HepG2 (cell line): ENCODE results near the gene MTFP1. TPM values are rescaled to one million over a fixed set of nuclear protein-coding genes. Genes with fewer than 3 reads are reported as not detected.

Experiments
- ADNP ChIP-seq: sonication (generic); formaldehyde crosslinking; IDR thresholded peaks from 2 replicates; pipeline ENCODE4 v1.4.0; 2020; ENCODE audit warnings: missing genetic modification reagents
- ATAD3A ChIP-seq: sonication (generic); formaldehyde crosslinking; IDR thresholded peaks from 2 replicates; pipeline ENCODE4 v1.4.0; 2020; ENCODE audit warnings: missing genetic modification reagents
- EEA1 ChIP-seq: sonication (generic); formaldehyde crosslinking; IDR thresholded peaks from 2 replicates; pipeline ENCODE4 v1.5.1; 2020; ENCODE audit warnings: mild to moderate bottlenecking, missing genetic modification reagents, borderline replicate concordance
- KDM5B ChIP-seq: sonication (generic); formaldehyde crosslinking; IDR thresholded peaks from 2 replicates; pipeline ENCODE4 v1.4.0; 2020; ENCODE audit warnings: missing genetic modification reagents, mild to moderate bottlenecking, borderline replicate concordance
- MED8 ChIP-seq: sonication (generic); formaldehyde crosslinking; IDR thresholded peaks from 2 replicates; pipeline ENCODE4 v1.8.1; 2023; ENCODE audit warnings: mild to moderate bottlenecking, missing genetic modification reagents; ENCODE audit not compliant: insufficient replicate concordance
- NR2F6 ChIP-seq, 2 experiments: IDR thresholded peaks; 2 replicates each; pipeline ENCODE4 v1.6.1; 2016; ENCODE audit warnings: antibody characterized with exemption in 1 of 2, mild to moderate bottlenecking in 1 of 2
- PHB2 ChIP-seq: fragments of 450-650 bp; IDR thresholded peaks from 2 replicates; pipeline ENCODE4 v1.6.1; 2018; ENCODE audit not compliant: partially characterized antibody
- POGZ ChIP-seq: sonication (generic); formaldehyde crosslinking; IDR thresholded peaks from 2 replicates; pipeline ENCODE4 v1.4.0; 2020; ENCODE audit warnings: mild to moderate bottlenecking, missing genetic modification reagents
- RARA ChIP-seq: IDR thresholded peaks from 2 replicates; pipeline ENCODE4 v1.6.1; 2016; ENCODE audit warnings: missing genetic modification reagents, missing compliant biosample characterization
- RARG ChIP-seq: sonication (generic); formaldehyde crosslinking; IDR thresholded peaks from 2 replicates; pipeline ENCODE4 v1.4.0; 2020; ENCODE audit warnings: low read depth, mild to moderate bottlenecking, missing genetic modification reagents
- RFX3 ChIP-seq: IDR thresholded peaks from 2 replicates; pipeline ENCODE4 v1.6.1; 2016; ENCODE audit warnings: missing biosample characterization, missing genetic modification reagents
- SKI ChIP-seq: fragments of 450-650 bp; IDR thresholded peaks from one replicate; pipeline ENCODE4 v1.6.1; 2018; ENCODE audit warnings: mild to moderate bottlenecking; ENCODE audit not compliant: partially characterized antibody
- SMC3 ChIP-seq: IDR thresholded peaks from 2 replicates; pipeline ENCODE4 v1.6.1; 2011; ENCODE audit warnings: low read length, improper control_type of control experiment
- SRSF9 ChIP-seq: fragments of 200-400 bp; formaldehyde crosslinking; IDR thresholded peaks from 2 replicates; pipeline ENCODE4 v1.6.1; 2018; ENCODE audit warnings: borderline replicate concordance, mild to moderate bottlenecking, low read depth, low read length; ENCODE audit not compliant: insufficient read depth, poor library complexity, severe bottlenecking
- TP53 ChIP-seq: sonication (generic); formaldehyde crosslinking; conservative IDR thresholded peaks from 2 replicates; pipeline ENCODE4 v1.4.0; 2020; ENCODE audit warnings: missing genetic modification reagents
- ZBTB3 ChIP-seq: sonication (generic); formaldehyde crosslinking; IDR thresholded peaks from 2 replicates; pipeline ENCODE4 v1.4.0; 2020; ENCODE audit warnings: low read depth, mild to moderate bottlenecking, moderate library complexity, missing genetic modification reagents, borderline replicate concordance
- ZBTB38 ChIP-seq: sonication (generic); formaldehyde crosslinking; IDR thresholded peaks from 2 replicates; pipeline ENCODE4 v1.5.1; 2020; ENCODE audit warnings: mild to moderate bottlenecking, missing genetic modification reagents
- ZNF225 ChIP-seq: sonication (generic); formaldehyde crosslinking; IDR thresholded peaks from 2 replicates; pipeline ENCODE4 v1.4.0; 2020; ENCODE audit warnings: mild to moderate bottlenecking, missing genetic modification reagents
- ZNF256 ChIP-seq: sonication (generic); formaldehyde crosslinking; conservative IDR thresholded peaks from 2 replicates; pipeline ENCODE4 v1.4.0; 2020; ENCODE audit warnings: missing genetic modification reagents
- ZNF275 ChIP-seq: sonication (generic); formaldehyde crosslinking; IDR thresholded peaks from 2 replicates; pipeline ENCODE4 v1.8.0; 2022; ENCODE audit warnings: missing genetic modification reagents, mild to moderate bottlenecking, inconsistent platforms, borderline replicate concordance
- ZNF3 ChIP-seq: IDR thresholded peaks from 2 replicates; pipeline ENCODE4 v1.7.0; 2017; ENCODE audit warnings: inconsistent platforms
- polyA plus RNA-seq, 8 experiments: library from polyadenylated mRNA; depleted of rRNA in 3 of 8; stranded (reverse) in 7 of 8; unstranded in 1 of 8; fragments of >200 nt; fragmentation: Illumina TruSeq in 4 of 8; extraction: Trizol in 4 of 8; gene quantifications; 2 replicates each; pipeline versions ENCODE4 v1.2.1 to v1.2.3, GENCODE V29; 2011 to 2016; ENCODE audit warnings: low read depth in 4 of 8, missing spikeins in 1 of 8, mixed read lengths in 1 of 8; ENCODE audit not compliant: insufficient read depth in 1 of 8
- total RNA-seq, 5 experiments: library from RNA; depleted of rRNA; stranded (reverse); fragments of >200 nt; fragmentation: Illumina TruSeq; extraction: Trizol; gene quantifications; 2 replicates each; pipeline ENCODE4 v1.2.3, GENCODE V29; 2016; ENCODE audit warnings: low read depth in 1 of 5
- TF ChIP-seq, protein P1 (sequence below): sonication (generic); formaldehyde crosslinking; IDR thresholded peaks from 2 replicates; pipeline ENCODE4 v1.5.1; 2020; ENCODE audit warnings: mild to moderate bottlenecking, missing genetic modification reagents, moderate library complexity
- TF ChIP-seq, protein P2 (sequence below): sonication (generic); formaldehyde crosslinking; IDR thresholded peaks from 2 replicates; pipeline ENCODE4 v1.4.0; 2020; ENCODE audit warnings: missing genetic modification reagents
- TF ChIP-seq, protein P3 (sequence below): sonication (generic); formaldehyde crosslinking; IDR thresholded peaks from 2 replicates; pipeline ENCODE4 v1.4.0; 2020; ENCODE audit warnings: missing genetic modification reagents

The MTFP1 gene
- total and polyA plus RNA-seq, 2 of the 13 experiments (the other 11 are each of a cell fraction or from before 2014, with no cell fraction given) = 29.5 to 45.6 TPM

GRCh38 chr22:30422481-30423300 lies 2.9 kb upstream of the MTFP1 start (continued):
- TF ChIP-seq ZBTB3 (no peak), MED8 (CRISPR knock-in tag) (no peak), ATAD3A (CRISPR knock-in tag) (no peak), RARA (CRISPR knock-in tag) (no peak; the same call in none of the 2 replicates), TP53 (CRISPR knock-in tag) (no peak; the same call in 1 of the 2 replicates), EEA1 (CRISPR knock-in tag) (no peak), RFX3 (CRISPR knock-in tag) (no peak), ADNP (CRISPR knock-in tag) (no peak), ZBTB38 (CRISPR knock-in tag) (no peak), ZNF256 (CRISPR knock-in tag) (no peak), PHB2 (no peak), SMC3 (no peak), ZNF275 (no peak), KDM5B (CRISPR knock-in tag) (no peak), ZNF3 (CRISPR knock-in tag) (0 out of 2 replicates have a peak, but pooled peaks have one; percentile 5), ZNF225 (CRISPR knock-in tag) (no peak), SRSF9 (no peak), RARG (CRISPR knock-in tag) (no peak), POGZ (CRISPR knock-in tag) (no peak), SKI (no peak), NR2F6 (IDR thresholded peaks at IDR 0.05) (peak; percentile 22), NR2F6 (CRISPR knock-in tag; IDR thresholded peaks at IDR 0.05) (peak; percentile 12; the same call in 1 of the 2 replicates)
- TF ChIP-seq, protein P1, sequence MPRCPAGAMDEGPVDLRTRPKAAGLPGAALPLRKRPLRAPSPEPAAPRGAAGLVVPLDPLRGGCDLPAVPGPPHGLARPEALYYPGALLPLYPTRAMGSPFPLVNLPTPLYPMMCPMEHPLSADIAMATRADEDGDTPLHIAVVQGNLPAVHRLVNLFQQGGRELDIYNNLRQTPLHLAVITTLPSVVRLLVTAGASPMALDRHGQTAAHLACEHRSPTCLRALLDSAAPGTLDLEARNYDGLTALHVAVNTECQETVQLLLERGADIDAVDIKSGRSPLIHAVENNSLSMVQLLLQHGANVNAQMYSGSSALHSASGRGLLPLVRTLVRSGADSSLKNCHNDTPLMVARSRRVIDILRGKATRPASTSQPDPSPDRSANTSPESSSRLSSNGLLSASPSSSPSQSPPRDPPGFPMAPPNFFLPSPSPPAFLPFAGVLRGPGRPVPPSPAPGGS = no peak
- TF ChIP-seq, protein P2, sequence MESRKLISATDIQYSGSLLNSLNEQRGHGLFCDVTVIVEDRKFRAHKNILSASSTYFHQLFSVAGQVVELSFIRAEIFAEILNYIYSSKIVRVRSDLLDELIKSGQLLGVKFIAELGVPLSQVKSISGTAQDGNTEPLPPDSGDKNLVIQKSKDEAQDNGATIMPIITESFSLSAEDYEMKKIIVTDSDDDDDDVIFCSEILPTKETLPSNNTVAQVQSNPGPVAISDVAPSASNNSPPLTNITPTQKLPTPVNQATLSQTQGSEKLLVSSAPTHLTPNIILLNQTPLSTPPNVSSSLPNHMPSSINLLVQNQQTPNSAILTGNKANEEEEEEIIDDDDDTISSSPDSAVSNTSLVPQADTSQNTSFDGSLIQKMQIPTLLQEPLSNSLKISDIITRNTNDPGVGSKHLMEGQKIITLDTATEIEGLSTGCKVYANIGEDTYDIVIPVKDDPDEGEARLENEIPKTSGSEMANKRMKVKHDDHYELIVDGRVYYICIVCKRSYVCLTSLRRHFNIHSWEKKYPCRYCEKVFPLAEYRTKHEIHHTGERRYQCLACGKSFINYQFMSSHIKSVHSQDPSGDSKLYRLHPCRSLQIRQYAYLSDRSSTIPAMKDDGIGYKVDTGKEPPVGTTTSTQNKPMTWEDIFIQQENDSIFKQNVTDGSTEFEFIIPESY (CRISPR knock-in tag) = no peak
- TF ChIP-seq, protein P3, sequence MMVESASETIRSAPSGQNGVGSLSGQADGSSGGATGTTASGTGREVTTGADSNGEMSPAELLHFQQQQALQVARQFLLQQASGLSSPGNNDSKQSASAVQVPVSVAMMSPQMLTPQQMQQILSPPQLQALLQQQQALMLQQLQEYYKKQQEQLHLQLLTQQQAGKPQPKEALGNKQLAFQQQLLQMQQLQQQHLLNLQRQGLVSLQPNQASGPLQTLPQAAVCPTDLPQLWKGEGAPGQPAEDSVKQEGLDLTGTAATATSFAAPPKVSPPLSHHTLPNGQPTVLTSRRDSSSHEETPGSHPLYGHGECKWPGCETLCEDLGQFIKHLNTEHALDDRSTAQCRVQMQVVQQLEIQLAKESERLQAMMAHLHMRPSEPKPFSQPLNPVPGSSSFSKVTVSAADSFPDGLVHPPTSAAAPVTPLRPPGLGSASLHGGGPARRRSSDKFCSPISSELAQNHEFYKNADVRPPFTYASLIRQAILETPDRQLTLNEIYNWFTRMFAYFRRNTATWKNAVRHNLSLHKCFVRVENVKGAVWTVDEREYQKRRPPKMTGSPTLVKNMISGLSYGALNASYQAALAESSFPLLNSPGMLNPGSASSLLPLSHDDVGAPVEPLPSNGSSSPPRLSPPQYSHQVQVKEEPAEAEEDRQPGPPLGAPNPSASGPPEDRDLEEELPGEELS = no peak
